Measurements from ENCODE around the gene GRIK1.

GRIK1 gene

DNA sequence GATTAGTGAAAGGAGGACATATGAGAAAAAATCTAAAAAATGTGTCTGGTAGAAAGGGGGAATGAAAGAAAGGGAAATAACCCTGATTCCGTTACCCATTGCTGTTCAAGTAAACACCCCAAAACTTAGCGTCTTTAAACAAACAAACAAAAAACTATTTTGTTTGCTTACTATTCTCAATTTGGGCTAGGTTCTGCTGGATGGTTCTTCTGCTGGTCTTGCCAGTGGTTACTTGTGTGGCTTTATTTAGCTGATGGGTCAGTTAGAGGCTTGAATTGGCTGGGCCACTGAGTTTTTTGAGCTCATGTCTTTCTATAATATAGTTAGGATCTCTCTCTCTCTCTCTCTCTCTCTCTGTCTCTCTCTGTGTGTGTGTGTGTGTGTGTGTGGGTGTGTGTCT, 112.1 kb downstream of the GRIK1 start:
- no peak for DNase-seq (ENCODE audit: low read depth)

DNA sequence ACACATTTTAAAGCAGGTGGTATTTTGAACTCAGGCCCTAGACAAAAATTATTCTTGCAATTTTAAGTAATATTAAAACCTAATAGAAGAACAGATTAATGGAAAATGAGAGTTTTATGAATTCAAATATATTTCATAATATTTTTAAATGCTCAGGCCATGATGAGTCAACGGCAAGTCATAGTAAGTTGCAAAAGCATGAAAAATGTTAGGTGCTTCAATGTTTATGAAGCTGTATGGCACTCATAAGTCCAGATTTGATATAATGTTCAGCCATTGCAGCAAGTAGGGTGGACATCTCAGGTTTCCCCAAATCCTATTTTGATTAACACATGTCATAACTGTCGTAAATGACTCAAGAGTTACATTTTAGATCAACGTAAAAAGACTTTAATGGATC, 112.6 kb downstream of the GRIK1 start:
- no peak for DNase-seq (ENCODE audit: low read depth)

DNA sequence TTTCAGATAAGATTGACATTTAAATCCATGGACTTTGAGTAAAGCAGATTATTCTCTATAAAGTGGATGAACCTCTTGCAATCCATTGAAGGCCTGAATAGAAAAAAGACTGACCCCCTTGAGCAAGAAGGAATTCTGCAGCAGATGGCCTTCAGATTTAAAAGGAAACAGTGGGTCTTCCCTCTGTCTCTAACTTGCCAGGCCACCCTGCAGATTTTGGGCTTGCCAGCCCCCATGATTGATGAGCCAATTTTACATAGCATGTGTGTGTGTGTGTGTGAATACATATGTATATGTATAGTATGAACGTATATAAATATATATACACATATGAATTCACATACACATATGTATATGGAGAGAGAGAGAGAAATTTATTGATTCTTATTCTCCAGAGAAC, 113.4 kb downstream of the GRIK1 start:
- DNase-seq (ENCODE audit: low read depth) = no peak

DNA sequence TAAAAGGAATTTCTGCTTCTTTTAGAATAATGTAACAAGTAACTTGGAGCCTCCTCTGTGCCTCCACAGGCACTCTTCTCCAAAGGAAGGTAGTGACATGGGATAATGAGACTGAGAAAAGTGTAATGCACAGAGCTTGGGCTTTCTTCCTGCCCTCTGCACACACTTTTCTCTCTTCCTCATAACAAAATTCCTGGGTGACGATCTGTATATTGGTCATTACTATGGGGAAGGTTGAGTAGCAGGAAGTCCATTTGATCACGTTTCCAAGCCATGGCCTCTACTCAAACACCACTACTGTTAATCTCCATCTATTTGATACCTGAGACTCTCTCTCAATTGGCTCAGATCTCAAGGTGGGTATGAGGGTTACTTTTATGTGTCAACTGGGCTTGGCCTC, 113.9 kb downstream of the GRIK1 start:
- no peak for DNase-seq (ENCODE audit: low read depth)

DNA sequence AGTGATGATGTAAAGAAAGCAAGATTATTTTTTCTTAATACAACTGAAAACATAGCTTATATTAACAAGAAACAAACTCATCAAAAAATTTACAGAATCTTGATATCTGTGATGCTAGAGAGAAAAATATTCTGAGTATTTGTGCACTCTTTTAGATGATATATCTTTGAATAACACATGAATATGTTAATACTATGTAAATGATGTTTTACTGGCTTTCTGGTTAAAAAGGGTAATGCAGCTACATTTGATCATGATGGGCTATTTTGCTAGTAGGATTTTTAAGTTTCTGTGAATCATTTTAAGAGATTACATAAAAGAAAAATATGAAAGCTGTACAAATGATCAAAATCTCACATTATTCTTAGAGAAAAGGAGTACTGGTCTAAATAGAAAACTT, 114.5 kb downstream of the GRIK1 start:
- DNase-seq (ENCODE audit: low read depth) = no peak

DNA sequence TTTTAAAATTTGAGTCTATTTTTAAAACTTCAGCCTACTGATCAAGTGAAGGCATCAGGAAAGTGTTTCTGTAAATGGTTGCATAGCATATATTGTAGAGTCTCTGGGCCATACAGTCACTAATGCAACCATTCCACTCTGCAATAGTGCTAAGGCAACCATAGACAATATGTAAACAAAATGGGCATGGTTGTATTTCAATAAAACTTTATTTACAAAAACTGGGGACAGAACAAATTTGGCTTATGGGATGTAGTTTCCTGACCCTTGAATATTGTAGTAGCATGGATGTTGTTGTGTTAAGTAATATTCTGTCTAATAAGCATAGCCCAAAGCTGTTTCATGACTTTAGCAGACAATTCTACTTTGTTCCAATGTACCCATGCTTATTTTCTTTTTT, 117.7 kb downstream of the GRIK1 start:
- no peak for DNase-seq (ENCODE audit: low read depth)

DNA sequence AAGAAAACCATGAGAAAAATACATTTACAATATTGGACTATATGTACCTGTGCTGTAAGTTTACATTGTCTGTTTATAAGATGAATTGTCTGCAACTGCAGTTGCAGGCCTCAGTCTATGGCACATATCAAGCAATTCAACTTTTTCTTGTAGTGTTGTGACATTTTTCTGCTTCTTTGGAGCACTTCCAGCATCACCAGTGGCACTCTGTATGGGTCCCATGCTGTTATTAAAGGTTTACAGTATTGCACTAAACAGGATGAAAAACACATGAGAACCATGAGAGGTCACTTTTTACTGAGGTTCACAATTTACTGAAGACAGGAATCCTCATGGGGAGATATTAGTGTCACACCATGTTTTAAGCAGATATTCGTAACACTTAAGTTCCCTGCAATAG, 118.6 kb downstream of the GRIK1 start:
- no peak for DNase-seq (ENCODE audit: low read depth)

DNA sequence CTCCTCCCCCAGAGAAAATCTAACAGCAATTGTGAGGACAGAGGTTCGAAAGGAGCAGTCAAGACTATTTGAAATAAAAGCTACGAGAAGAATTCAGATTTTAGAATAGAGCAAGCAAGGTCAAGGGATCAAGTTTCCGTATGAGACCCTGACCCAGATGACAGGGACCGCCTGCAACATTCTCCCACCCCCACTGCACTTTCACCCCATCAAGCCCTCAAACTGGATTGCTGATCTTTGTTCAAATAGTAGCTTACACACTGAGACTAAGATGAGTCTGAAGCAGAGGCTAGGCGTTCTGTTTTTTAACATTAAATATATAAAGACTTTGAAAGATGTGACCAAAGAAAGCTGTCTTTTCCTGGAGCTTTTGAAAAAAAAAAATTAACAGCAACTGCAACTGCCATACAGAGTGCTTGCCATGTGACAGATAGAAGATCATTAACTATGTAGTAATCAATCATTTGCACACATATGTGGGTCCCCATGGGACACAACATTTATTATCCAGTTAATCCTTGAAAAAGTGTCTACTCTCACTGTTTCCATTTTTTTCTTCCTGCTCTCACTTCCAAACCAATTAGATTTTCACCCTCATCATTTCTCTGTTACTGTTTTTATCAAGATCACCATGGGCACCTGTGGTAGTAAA, 120.0 kb downstream of the GRIK1 start:
- DNase-seq (ENCODE audit: low read depth) = no peak

DNA sequence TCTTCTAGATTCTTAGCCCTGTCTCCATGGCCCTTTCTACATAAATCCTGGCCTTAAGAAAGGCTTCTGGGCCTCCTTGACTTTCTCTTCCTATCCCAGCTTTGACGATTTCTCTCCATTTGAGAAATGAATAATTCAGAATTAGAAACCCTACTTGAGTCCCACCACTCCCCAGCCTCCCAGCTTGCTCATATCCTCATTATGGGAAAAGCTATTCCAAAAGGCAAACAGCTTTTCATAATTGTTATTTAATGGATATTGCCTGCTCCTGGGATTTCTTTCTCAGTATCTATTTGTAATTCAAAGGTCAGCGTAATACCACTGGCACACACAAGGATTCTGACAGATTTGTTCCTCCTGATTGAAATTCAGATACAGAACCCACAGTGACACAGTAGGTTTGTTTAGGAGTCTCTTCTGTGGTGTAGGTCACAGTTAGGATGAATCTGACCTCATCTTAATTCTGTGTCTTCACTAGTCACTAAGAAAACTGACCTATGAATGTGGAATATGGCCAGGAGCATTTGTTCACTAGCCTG, 121.3 kb downstream of the GRIK1 start:
- DNase-seq (ENCODE audit: low read depth) = no peak

DNA sequence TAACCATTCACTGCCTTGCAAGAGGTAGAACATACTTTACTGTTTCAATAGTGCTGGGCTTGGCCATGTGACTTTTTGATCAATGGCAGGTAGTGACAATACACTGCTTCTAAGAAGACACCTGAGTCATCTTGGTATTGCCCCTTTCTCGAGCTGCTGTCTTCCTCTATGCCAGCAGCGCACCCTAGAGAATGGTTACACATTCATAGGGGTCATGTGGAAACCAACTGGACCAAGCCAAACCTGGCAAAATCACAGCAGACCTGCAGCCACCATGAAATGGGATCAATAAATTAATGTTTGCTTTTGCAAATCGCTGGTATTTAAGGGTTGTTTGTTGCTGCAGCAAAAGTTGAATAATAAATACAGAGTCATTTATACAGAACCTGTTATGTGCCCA, 122.3 kb downstream of the GRIK1 start:
- DNase-seq (ENCODE audit: low read depth) = no peak

DNA sequence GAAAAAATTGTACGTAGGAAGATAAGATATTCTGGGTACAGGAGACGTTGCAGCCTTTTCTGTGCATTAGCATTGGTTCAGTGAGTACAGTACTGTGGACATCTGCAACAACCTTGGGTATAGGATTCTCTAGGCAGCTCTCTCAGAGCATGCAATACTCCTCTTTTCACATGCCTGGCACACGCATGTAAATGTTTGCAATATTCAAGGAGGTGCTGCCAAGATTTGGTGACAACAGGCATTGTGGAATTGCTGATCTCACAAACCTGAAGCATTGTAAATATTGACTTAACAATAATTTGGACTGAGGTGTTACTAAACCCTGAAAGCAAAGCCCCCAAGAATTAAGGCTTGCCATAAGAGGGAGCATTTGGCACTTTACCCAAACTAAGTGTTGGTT, 126.8 kb downstream of the GRIK1 start:
- no peak for DNase-seq (ENCODE audit: low read depth)

DNA sequence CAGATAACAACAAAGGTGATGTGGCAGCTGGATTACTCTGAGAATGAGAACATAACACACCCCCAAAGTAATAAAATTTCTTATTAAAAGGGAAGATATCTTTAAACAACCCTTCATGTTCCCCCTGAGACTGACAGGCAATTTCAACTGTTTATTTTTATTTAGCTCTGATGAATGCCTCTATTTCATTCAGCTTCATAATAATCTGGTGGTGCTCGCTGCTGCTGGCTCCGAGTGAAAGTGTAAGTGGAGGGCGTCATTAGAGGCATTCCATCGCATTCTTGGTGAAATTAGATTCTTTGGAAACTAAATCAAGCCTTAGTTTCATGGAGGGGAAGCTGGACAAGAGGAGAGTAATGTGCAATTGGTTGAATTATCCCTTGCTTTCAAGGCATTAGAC, 128.9 kb downstream of the GRIK1 start:
- no peak for DNase-seq (ENCODE audit: low read depth)

DNA sequence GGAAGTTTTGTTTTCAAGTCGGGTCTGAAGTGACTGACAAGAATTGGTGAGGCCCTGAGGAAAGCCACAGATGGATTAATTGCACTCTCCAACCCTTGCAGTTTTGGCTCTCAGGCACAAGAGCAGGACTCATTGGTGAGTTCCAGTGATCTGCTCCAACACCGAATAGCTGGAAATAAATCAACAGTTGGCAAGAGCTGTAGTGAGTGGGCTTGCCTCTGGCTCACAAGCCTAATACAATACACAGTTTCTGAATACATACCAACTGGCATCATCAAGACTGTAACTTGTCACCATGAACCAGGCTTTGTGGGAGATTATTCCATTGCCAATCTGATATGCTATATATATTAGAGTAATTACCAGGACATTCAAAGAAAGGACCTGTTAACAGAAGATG, 131.6 kb downstream of the GRIK1 start:
- no peak for DNase-seq (ENCODE audit: low read depth)

DNA sequence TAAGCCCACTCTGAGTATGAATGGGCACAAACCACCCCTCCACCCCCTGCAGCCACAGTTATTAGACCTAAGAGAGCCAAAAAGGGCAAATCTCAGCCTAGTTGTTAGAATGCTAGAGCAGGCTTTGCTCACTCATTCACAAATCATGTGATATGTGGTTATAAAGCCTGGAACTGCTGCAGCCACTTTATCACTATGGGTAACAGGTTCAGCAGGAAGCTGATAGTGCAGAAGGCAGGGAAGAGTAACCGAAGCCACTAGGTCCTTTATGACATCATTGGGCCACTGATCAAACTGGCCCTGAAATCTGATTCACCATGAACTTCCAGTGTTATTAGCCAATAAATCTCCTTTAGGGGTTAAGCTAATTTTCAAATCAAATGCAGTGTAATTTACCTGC, 134.7 kb downstream of the GRIK1 start:
- DNase-seq (ENCODE audit: low read depth) = no peak

DNA sequence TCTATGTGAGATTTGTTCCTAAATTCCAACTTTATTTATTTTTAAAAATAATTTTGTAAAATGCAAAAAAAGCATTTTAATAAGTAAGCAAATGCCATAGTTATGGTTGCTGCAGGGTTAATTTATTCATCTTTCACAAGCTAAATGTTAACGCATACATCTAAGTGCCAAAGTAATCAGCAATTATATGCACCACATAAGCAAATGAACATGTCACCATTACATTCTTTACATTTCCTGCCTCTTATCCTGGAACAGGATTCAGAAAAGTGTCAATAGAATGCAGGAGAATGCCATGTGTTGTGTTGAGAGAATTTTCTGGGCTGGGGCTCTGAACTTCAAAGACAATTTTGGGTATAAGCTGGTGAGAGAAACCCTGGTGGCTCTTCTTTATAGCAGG, 136.6 kb downstream of the GRIK1 start:
- DNase-seq (ENCODE audit: low read depth) = no peak

DNA sequence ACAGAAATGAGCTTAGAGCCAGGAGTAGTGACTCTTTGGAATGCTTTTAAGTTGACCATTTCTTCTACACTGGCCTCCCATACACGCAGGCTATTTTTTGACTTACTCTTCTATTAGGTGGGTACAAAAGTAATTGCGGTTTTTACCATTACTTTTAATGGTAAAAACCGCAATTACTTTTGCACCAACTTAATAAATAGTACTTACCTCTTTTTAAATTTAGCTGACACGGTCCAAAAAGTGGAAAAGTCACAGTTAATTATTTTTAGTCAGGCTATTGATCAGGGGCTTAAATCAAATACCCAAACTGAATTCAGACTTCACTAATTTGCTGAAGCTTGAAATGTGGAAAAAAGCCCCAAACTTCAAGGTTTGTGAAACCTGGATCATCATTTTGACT, 138.7 kb downstream of the GRIK1 start:
- no peak for DNase-seq (ENCODE audit: low read depth)

DNA sequence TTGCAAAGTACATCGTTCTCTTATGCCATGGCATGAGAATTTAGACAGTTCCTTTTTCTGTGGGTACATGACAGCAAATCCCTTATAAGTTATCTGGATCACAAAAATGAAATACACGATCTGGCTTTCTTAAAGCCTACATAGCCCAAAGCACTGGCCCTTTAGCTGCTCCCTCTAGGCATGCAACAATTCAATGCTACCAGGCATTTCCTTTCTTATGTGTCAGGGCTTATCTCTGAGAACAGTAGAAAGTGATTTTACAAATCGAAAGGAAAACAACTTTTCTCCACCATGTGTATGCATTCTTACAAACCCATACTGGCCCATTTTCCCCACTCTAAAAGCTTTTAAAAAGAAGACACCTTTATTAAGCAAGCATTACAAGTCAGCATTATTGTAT, 139.7 kb downstream of the GRIK1 start:
- no peak for DNase-seq (ENCODE audit: low read depth)

DNA sequence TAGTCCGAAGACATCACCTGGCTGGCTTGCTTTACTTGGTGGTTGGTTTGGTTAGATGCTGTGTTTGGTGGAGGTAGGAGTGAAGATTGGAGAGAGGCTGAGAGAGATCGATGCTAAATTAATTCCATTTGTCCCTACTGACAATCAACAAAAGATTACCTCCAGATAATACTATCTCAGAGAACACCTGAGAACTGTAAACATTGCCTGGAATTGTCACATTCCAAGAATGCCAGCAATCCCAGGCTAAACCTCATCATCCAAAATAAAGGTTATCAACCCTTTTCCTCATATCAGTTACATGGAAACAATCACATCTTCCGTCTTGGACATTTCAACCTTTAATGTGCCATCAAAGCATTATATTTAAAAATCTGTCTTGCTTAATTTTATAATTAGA, 141.0 kb downstream of the GRIK1 start:
- DNase-seq (ENCODE audit: low read depth) = no peak

DNA sequence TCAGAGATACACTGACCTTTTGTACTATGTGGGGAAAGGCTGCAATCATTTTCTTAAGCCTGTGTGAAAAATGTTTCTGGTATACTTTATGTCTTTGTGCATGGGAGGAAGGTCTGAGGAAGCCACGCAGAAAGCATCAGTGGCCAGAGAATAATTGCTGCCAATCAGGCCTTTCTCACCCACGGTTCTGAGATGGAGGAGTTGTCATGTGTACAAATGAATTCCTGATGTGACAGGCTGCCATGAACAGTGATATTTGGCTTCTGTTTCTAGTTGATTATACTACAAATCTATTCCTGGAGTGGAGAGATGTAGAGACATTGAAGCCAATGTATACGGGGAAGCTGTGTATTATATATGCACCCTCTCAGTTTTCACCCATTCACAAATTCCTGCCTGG, 142.6 kb downstream of the GRIK1 start:
- no peak for DNase-seq (ENCODE audit: low read depth)

DNA sequence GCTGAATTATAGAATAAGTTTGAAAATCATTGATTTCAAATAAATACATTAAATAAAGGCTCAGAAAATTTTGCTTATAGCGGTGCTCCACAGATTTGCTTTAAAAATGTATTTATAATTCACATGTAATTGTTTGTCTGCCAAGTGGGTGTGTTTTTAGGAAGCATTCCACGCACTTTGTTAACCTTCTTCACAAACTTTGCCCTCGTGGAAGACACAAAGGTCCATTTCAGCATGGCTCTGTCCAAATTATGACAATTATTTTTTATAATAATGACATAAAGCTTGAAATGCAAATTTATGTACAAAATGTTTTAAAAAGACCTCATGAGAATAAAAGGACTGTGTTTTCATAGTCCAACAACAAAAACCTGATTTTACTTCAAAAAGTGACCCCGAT, 146.1 kb downstream of the GRIK1 start:
- DNase-seq (ENCODE audit: low read depth) = no peak

DNA sequence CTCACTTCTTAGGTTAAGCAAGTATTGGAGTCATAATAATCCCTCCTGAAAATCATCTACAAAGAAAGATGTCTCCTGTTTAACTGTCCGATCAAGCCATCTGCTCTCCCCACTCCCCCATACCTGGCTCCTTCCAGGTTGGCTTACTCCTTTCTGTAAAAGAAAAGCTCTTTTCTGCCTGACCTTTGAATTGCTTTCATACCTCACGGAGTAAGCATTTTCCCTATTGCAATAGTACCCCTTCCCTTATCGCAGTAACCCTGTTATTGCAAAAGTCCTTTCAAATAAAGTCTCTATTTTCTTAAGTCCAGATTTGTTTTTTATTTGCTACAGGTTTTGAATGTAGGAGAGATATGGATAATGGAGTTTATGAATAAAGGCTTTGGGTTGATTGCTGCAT, 150.4 kb downstream of the GRIK1 start:
- no peak for DNase-seq (ENCODE audit: low read depth)

DNA sequence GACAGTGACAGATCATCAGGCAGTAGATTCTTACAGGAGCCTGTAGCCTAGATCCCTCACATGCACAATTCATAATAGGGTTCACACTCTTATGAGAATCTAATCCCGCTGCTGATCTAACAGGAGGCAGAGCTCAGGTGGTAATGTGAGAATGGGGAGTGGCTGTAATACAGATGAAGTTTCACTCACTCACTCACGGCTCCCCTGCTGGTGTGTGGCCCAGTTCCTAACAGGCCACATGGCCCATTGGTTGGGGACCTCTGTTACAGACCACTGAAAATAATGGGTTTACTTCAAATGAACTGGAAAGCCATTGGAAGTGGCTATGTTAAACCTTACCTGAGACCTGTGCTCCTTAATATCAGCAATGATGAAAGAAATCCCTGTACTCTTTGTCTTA, 151.0 kb downstream of the GRIK1 start:
- no peak for DNase-seq (ENCODE audit: low read depth)

DNA sequence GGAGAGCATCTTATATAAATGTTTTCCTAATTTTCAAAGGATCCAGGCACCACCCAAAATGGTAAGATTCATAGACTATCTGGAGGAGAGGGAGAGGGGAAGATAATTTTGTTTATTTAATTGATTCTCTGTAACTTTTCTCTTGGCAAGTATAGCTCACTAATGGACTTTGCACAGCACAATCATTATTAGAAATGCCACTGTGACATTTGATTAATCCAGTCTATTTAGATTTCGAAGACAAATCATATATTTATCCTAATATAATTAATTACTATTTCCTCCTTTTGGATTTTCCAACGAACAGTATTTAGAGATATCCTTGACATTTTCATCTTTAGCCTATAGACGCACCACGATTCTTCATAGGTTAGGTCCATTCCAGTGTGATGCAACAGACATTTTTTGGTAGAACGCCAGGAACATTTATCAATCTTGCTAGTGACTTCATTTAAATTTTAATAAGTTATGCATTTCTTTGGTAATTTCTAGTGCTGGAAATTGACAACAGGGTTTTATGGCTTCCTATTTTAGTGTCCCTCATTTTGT, 152.4 kb downstream of the GRIK1 start:
- DNase-seq (ENCODE audit: low read depth) = no peak

Measured in activated T-cell treated with anti-CD3 and anti-CD28 coated beads for 48 hours (primary cell).